ENCODE results near the gene VPS9D1.

VPS9D1 gene

DNA sequence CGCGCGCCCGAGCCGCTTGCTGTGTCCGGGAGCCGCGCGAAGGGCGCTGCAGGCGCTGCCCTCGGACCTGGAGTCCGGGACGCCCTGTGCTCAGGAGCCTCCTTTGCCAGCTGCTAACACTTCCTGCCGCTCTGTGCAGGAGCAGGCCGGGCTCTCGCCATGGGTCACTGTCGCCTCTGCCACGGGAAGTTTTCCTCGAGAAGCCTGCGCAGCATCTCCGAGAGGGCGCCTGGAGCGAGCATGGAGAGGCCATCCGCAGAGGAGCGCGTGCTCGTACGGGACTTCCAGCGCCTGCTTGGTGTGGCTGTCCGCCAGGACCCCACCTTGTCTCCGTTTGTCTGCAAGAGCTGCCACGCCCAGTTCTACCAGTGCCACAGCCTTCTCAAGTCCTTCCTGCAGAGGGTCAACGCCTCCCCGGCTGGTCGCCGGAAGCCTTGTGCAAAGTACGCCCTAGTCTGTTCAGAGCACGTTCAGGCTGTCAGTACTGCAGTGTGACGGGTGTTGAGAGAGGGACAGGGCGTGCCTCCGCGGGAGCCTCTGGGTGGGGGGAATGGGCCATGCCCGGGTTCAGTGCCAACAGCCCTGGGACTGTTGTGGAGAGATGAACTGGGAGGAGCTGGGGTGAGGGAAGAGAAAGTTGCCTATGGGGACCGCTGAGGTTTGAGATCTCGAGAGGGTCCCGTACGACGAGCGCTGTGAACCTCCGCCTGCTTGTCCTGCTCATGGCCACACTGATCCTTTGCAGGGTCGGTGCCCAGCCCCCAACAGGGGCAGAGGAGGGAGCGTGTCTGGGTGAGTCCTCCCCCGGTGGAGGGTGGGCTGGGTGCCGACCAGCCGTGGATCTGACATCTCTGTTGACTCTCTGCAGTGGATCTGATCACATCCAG, 1.9 kb upstream of the VPS9D1 start:
- TF ChIP-seq CTCF (IDR thresholded peaks at IDR 0.05), result no peak

- no peak for TF ChIP-seq CTCF (IDR thresholded peaks at IDR 0.05)
Measured at GRCh38 chr16:89721546-89722391, 1.1 kb upstream of the VPS9D1 start.

- TF ChIP-seq CTCF (IDR thresholded peaks at IDR 0.05), result no peak
Measured at GRCh38 chr16:89720551-89720812, 216 bp downstream of the VPS9D1 start.

DNA sequence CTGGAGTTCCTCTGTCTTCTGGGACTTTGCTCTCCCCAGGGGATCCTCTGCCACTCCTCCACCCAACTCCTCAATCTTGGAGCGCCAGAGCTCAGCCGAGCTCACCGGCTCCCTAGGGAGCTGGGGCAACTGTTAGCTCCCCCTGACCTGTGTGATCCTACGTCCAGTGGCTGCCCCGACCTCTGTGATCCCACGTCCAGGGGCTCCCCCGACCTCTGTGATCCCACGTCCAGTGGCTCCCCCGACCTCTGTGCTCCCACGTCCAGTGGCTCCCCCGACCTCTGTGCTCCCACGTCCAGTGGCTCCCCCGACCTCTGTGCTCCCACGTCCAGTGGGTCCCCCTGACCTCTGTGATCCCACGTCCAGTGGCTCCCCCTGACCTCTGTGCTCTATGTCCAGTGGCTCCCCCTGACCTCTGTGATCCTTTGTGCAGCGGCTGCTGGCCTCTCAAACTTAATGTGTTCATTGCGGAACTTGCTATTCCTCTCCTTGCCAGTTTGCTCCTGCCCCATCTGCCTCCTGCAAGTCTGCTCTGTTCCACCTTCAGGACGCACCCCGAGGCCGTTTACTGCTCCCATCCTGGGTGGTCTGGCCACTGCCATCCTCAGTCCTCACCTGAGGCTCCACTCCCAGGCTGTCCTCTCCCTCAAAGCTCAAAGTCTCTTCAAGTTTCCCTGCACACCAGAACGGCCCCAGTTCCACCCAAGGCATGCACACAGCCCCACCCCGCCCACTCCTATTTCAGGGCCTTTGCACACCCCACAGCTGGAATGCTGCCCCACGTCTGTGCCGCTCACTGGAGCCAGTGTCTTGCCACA, 2.8 kb downstream of the VPS9D1 start:
- no peak for TF ChIP-seq CTCF (IDR thresholded peaks at IDR 0.05)

GRCh38 chr16:89716916-89717687, 3.6 kb downstream of the VPS9D1 start:
- TF ChIP-seq CTCF (IDR thresholded peaks at IDR 0.05), result no peak

DNA sequence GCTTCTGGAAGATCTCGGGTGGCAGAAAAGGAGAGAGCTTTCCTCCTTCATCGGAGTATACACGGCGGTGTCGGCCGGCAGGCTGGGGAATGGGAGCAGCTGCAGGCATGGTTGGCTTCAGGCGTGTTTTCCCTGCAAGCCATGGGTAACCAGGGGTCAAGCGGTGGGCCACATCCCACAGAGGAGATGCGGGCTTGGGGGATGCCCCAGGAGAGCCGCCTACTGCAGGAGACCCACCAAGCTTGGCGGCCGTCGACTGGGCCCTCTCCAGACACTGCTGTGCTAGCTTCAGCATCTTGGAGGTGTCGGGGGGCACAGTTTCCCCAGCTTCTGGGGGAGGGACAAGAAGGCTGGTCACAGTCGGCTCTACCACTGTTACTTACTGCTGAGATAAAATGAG, 4.2 kb downstream of the VPS9D1 start:
- no peak for TF ChIP-seq CTCF (IDR thresholded peaks at IDR 0.05)
